GM06990 (cell line): ENCODE results near the gene SNX27.

Experiments used
- DNase-seq: peaks from one replicate; pipeline ENCODE4 v3.0.0-alpha.2; 2011; ENCODE audit not compliant: insufficient read length; ENCODE audit errors: extremely low read depth
- H3K27me3 ChIP-seq: replicated peaks from 2 replicates; pipeline ENCODE4 v1.6.0; 2011; ENCODE audit warnings: low read length; ENCODE audit not compliant: control insufficient read depth, insufficient read depth
- H3K36me3 ChIP-seq: 2 replicates; pipeline ENCODE4 v1.5.1; 2011; ENCODE audit warnings: low read length; ENCODE audit not compliant: control insufficient read depth, insufficient read depth
- H3K4me3 ChIP-seq: replicated peaks from 2 replicates; pipeline ENCODE4 v1.5.1; 2011; ENCODE audit warnings: low read depth, mild to moderate bottlenecking, control low read depth, low read length
- CTCF ChIP-seq: IDR thresholded peaks from 2 replicates; pipeline ENCODE4 v1.5.1; 2011; ENCODE audit warnings: low read length, control low read depth, mild to moderate bottlenecking, inconsistent platforms; ENCODE audit not compliant: insufficient read depth, poor library complexity, severe bottlenecking

SNX27 gene

GRCh38 chr1:151739590-151740355 lies 127.9 kb downstream of the SNX27 start:
- Histone ChIP-seq H3K36me3 (no peaks in the 10 kb centered on the region), H3K4me3 (no peak overlapping the region), H3K27me3 (no peaks in the 10 kb centered on the region)
- TF ChIP-seq CTCF = no peak
- DNase-seq = no peak

- no peak overlapping the region for H3K4me3 ChIP-seq
These were observed 129.7 kb downstream of the SNX27 start for GRCh38 chr1:151741516-151741915.

More at GRCh38 chr1:151741516-151741915, 129.7 kb downstream of the SNX27 start:
- DNase-seq = no peak
- no peak for TF ChIP-seq CTCF
- Histone ChIP-seq H3K36me3 (no peaks in the 10 kb centered on the region), H3K27me3 (no peaks in the 10 kb centered on the region)
